HG02610 (cell line): Measurements from ENCODE around the gene TRAF4.

ENCODE experiments used
- ATAC-seq: cut with Tn5 transposase; IDR thresholded peaks from one replicate; pipeline ENCODE4 v1.9.1; 2021; ENCODE audit warnings: mild to moderate bottlenecking, moderate library complexity; ENCODE audit not compliant: unreplicated experiment

TRAF4 gene, protein sequence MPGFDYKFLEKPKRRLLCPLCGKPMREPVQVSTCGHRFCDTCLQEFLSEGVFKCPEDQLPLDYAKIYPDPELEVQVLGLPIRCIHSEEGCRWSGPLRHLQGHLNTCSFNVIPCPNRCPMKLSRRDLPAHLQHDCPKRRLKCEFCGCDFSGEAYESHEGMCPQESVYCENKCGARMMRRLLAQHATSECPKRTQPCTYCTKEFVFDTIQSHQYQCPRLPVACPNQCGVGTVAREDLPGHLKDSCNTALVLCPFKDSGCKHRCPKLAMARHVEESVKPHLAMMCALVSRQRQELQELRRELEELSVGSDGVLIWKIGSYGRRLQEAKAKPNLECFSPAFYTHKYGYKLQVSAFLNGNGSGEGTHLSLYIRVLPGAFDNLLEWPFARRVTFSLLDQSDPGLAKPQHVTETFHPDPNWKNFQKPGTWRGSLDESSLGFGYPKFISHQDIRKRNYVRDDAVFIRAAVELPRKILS

DNA sequence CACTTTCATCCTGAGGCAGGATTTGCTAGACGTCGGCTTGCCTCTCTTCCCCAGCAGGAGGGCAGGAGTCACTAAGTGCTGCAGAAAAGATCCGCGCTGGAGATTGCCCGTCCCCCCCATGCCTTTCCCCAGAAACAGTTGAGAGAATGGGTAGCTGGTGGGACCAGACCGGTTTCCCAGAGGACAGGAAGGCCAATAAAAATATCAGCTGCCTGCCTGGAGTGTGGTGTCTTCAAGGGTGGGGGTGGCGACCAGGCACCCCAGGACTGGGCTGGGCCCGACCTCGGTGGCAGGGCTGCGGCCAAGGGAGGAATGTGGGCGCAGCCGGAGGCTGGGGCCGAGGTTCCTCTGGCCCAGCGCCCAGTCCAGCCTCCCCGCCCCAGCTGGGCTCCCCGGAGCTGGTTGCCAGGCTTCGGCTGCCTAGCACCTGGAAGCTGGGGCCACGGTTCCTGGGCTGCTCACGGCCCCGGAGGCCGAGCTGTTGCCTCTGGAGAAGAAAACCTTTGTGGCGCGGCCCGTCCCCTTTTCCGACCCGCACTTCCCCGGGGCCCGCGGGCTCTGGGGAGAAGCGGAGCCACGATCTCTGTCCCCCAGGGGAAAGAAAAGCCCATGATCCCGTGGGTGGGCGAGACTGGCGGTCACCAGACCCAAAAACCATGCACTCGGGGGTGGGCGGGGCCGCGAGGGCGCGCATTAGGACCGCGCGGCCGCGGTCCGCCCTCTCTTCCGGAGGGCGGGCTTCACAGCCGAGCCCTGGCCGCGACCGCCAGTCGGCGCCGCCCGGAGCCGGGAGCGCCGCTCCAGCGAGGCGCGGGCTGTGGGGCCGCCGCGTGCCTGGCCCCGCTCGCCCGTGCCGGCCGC is at the start of gene TRAF4:
TRAF4 (plus strand) TSS at position 769 of the 861 bp plus-strand sequence. CDS start 102 bp downstream, outside the sequence.
- peak; percentile 61 for ATAC-seq

DNA sequence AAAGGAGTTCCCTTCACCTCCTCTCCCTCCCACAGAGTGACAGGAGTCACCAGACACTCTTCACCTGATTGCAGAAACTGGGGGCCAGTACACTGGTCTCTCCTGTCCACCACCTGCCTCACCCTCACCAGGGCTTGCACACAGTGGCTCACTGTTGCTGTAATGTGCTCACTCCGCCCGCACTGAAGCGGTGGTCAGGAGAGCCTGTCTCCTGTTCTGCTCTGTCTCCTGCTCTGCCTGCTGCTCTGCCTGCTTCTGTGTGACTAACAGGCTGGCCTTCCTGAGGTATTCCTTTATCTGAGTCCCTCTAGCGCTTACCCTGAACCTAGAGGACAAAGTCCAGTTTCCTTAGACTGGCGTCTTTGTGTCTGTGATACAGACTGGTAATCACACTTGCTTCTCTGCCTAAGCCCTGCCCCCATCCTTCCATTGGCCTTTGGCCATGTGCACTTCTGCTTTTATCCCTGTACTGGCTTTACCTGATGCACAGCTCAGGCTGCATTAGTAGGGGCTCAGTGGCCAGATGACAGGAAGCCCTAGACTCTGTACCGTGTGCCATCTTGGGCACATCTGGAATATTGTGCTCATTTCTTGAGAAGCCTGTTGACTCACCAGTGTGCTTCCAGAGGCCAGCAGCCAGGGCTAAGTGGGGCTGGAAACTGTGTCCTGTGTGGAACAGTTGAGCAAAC is 45.4 kb upstream of the TRAF4 start:
- no peak for ATAC-seq

DNA sequence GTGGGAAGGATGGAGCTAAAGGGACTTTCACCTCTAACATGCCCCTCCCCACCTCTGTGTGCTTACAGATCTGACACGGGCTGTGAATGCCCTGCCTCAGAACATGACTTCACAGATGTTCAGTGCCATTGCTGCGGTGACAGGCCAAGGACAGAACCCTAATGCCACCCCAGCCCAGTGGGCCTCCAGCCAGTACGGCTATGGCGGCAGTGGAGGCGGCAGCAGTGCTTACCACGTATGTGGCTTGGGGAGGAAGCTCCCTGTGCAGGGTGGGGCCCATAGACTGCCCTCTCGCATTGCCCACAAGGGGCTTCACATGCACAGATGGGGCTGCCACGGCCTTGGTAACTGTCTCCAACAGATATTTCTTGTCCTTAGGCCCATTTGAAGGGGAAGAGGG is 43.5 kb upstream of the TRAF4 start:
- ATAC-seq = no peak

DNA sequence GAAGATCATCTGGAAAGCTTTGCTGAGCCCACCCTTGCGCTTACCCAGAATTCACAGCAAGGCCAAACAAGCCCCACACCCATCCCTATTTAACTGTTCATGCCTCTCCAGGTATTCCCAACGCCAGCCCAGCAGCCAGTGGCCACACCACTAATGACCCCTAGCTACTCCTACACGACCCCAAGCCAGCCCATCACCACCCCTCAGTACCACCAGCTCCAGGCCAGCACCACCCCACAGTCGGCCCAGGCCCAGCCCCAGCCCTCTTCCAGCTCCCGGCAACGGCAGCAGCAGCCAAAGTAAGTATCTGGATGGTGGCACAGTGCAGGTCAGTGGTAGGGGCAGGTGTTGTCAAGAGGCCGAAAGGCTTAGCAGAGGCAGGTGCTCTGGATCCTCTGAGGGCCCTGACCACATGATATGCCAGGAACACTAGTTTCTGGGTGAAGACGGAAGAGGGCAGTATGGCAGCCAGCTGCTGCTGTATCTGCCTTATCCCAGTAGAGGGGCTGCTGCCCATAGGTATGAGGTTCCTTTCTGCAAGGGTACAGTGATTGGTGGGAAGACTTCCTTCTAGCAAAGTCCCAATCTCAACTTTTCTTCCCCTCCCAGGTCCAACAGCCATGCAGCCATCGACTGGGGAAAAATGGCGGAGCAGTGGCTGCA is 42.9 kb upstream of the TRAF4 start:
- ATAC-seq = no peak

DNA sequence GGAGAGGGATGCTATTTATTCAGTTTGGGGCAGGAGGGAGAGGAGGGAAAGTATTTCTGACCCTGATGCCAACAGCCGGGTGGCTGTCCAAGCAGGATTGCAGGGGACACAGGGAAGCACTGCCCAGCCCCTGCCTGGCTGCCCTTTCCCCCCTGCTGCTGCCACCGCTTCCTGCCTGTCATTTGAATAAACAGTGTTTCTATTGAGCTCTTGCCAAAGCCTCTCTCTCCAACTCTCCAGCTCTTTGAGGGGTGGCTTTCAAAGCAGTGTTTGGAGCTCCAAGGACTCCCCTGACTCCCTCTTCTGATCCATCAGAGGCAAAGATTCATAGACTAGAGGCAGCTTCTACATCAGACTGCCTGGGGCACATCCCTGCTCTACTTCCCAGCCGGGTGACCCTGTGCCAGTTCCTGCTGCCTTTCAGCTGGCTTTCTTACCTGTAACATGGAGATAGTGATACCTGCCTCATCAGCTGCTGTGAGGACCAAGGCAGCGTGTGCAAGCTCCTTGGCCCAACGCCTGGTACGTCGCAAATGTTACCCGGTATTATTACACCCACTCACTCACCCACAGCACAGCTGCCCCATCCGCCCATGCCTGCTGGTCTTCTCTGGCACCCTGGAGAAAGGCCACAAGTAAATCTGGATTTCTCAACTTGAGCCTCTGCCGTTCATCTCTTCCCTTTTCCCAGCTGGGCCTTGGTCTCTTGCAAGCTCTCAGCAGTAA is 41.6 kb upstream of the TRAF4 start:
- no peak for ATAC-seq

DNA sequence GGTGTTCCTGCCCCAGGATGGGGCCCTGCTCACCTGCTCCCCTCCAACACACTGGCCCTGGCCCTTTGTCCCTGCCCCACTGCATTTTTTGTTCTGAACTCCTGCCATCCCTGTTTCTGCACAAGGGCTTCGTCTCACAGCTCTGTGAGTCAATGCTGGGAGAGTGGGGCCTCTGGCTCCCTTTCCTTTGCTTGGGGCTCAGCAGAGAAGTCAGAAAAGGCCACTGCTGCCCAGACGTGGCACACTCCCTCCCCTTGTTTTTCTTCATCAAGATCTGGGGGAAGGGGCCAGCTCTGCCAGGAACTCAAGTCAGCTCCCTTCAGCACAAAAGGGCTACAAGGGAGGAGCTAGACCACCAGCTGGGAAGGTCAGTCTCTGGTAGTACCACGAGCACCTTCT is 41.1 kb upstream of the TRAF4 start:
- ATAC-seq = no peak

DNA sequence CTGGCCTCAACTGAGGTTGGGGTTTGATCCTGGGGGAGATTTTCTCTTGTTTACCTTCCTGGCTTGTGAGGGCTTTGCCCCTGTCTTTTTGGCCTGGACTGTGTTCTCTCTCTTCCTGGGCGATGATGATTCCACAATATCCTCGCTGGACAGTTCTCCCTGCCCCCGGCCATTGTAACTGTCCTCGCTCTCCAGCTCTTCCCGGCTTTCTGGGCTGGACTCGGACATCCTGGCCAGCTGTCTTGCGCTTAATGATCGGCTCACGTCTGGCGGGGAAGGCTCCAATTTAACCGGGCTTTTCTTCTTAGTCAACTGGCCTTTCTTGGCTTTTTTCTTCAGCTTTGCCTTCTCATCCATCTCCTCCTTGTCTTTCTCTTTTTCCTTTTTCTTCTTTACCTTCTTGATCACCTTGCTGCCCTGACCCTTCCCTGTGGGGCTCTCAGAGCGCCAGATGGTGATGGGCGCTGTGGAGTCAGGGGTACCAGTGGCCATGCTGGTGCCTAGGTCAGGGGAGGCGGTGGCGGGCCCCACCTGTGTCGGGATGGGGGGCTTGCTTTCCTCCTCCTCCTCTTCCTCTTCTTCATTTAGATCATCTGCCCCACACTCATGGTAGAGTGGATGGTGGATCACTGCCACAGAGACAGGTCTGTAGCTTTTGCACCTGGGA is 40.1 kb upstream of the TRAF4 start:
- no peak for ATAC-seq

DNA sequence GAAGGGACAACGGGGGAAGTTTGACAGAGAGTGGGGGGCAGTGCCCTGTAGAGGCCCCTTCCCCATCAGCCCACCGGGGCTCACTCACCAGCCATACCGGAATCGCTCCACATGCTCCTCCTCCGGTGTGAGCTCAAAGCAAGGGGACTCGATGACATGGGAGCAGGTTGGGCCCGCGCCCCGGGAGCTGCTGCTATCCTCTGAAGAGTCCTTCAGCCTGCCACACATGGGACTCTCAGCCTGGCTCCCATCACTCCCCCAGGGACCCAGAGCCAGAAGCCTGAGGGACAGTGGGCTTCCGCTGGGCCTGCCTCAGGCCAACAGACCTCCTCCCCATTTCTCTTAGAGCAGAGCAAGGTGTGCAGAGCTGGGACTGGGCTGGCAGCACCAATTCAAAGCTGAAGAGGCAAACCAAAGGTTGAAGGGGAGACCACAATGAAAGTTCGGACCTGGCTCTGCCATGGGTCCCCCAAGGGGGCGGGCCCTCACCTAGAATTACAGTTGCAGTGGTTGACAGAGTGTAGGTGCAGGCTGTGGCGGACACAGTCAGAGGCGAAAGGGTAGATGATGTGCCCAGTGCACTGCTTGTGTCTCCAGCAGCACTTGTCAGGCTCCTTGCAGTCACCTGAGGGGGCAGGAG is 39.5 kb upstream of the TRAF4 start:
- no peak for ATAC-seq

DNA sequence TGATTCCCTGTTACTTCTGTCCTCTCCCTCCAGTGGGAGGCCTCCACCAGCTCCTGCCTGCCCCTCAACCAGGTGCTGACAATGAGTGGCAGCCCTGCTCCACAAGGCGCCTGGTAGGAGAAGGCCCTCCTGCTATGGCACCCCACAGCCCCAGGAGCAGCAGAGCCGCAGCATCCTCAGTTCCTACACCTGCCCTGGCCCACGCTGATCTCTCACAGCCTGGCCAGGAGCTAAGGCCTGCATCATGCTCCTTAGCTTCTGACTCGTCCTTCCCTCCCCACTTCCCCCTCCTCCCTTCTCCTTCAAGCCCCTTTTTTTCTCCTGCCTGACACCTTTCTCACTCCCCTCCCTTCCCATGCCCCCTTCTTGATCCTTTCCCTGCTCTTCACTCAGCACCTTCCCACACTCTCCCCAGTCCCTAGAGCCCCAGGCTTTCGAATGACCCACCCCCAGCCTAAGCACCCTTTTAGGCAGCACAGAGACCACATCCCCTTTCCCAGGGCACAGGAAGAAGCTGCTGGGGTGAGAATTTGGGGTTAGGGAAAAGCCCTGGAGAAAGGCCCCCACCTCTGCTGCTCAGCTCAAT is 38.6 kb upstream of the TRAF4 start:
- no peak for ATAC-seq

DNA sequence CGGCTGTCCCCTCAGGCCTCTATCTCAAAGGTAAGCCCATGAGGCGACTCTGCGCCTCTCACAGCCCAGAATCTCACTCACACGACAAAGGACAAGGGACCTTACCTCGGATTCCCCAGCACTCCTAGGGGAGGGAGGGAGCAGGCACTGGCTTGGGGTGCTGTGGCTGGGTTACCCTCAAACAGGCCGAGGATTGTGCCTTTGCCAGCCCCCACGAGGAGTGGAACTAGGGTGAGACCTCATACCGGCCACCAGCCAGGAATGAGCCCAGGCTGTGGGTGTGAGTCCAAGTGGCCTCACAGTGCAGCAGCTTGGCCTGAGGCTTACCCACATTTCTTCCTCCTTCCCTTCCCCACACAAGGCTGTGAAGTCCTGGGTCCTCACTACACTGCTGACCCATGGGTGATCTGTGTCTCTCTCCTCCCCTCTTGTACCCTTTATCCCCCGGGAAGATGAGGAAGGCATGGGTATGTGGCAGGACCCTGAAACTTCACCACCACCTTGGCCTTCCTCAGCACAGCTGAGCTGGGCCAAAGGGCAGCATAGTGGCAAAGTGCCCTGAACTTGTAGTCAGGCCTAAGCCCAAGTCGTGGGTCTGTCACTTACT is 38.0 kb upstream of the TRAF4 start:
- no peak for ATAC-seq

DNA sequence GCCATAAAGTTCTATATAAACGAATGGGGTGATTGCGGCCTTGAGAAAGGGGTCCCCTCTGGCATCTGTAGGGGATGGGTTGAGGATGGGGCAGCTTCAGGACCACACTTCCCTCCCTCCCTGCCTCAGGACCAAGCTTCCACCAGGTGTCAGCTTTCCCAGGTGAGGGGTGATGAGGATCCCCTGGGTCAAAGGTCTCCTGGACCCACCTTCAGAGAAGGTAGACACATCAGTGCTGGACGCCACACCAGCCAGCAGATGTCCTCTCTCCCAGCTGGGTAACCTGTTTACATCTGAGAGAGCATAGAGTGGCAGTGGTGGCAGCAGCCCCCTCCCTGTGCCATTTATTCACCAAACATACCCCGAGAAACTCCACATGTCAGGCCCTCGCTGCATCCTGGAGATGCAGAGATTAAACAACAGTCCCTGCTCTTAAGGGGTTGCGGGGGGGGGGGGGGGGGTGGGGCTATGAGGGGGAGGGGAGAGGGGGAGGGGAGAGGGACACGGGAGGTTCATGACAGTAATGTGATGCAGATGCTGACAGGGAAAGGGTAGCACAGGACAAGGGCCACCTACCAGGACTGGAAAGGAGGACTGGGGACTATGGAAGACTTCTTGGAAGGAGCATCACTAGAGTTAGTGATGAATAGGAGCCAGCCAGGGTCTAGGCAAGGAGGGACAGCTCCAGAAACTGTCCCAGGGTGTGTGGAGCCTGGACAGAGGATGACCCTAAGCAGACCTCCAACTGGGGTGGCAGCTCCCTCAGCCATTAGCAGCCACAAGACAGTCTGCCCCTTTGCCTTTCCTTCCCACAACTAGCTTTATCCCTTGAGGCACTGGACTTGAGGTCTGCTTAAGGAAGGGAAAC is 37.1 kb upstream of the TRAF4 start:
- no peak for ATAC-seq

DNA sequence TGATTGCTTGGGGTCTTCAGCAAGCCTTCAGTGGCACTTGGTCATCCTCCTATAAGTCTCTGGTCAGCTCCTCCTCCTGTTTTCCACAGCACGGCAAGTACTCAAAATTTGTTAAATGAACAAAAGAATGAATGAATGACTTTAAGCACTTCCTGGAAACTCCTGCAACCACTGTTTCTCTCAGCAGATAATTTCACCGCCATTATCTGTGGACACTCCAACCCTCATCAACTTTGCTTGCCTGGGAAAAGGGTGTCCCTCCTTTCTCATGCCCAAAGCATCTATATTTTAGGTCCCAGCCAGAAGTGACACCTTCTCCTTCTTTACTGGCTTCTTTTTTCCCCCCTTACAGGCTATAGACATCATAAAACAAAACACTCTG is 36.5 kb upstream of the TRAF4 start:
- ATAC-seq = no peak

DNA sequence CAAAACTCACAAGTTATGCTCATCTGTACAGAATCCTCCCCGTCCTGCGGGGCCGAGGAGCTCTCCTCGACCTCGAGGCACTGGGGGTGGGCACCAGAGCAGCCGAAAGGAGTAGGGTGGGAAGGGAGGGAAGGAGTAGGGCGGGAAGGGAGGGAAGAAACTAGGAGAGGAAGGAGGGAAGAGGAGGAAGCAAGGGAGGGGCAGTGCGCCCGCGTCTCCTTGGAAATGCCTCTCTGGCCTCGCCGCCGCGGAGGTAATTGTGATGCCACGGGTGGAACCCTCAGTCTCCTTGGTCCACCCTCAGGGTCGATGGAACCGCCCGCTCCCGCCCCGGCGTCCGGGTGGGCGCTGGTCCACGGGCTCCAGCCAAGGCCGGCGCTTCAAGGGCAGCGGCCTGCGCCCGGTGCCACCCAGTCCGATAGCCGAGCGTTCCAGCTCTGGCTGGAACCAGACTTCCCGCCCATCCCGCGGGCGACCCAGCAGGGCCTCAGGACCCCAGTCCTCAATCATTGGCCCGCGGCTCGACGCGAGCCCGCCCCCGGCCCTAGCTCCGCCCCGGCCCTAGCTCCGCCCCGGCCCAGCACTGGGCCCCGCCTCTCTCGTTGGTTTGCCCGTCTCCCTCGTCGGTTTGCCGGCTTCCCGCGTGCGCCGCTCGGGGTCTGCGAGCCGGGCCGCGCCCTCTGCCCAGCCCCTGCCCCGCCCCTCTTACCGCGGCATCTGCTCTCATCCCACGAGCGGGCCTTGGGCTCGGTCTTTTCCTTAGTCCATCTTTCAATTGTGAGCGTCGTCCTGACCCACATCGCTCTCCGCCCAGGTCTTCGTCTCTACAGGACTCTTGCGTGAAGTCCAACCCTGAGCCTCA is 32.7 kb upstream of the TRAF4 start:
- peak; percentile 77 for ATAC-seq

DNA sequence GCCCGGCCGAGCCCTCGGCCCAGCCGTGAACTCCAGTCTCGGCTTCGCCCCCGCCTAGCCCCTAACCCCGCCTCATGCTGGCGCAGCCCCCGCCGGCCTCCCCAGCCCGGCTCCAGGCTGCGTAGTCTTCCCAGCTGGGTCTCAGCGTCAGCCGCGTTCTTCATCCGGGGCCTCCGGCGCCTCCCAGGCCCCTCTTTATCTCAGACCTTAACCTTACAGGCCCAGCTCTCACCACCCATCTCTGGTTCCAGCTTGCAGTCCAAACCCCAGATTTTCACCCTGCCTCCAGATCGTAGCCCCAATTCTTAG is 32.1 kb upstream of the TRAF4 start, which contains the start of gene PROCA1:
PROCA1 (minus strand) TSS at position 166 of the 309 bp plus-strand sequence. CDS start 228 bp downstream, outside the sequence.
- no peak for ATAC-seq

DNA sequence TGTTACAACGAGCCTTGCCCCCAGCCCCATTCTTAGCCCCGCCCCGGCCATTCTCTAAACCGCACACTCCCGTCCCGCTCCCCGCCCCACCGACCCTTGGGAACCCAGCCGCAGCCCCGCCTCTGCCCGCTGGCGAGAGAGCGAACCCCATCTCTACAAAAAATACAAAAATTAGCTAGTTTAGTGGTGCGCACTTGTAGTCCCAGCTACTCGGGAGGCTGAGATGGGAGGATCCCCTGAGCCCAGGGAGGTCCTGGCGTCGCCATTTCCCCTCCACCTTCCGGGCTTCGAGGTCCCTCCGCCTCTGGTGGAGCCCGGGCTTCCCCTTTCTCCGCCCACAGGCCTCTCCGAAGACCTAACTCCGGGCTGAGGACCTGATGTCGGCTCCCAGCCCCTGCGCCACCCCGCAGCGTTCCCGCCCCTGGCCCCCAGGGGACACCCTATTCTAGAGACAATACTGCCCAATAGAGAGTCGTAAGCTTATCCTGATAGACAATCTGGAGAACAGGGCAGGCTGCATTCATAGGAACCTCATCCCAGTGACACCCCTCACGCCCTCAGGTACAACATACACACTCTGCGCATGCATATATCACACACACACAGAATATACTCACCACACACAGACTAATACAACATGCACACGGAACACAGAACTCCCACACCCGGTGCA is 31.6 kb upstream of the TRAF4 start:
- ATAC-seq = peak; percentile 32
